Keratinocyte (primary cell): ENCODE results near the gene WNK2. TPM values are rescaled to one million over a fixed set of nuclear protein-coding genes. Genes with fewer than 3 reads are reported as not detected.

Experiments used
- DNase-seq: peaks from one replicate; pipeline ENCODE4 v3.0.0-alpha.2; 2011; ENCODE audit warnings: low read depth, missing footprints, low spot score
- FAIRE-seq: peaks from 2 replicates; lab custom pipeline; 2011; peaks lifted over from hg19 to GRCh38; lab: Jason Lieb, UNC
- H2AFZ ChIP-seq: 2 replicates; pipeline ENCODE4 v1.6.0; 2012; ENCODE audit warnings: low read length, control low read depth, inconsistent platforms; ENCODE audit not compliant: control insufficient read depth
- H3K27ac ChIP-seq: 2 replicates; pipeline ENCODE4 v1.5.1; 2011; ENCODE audit warnings: low read length; ENCODE audit not compliant: control insufficient read depth, insufficient read depth
- H3K27me3 ChIP-seq: 3 replicates; pipeline ENCODE4 v1.6.0; 2011; ENCODE audit warnings: low read length; ENCODE audit not compliant: control insufficient read depth, insufficient read depth; ENCODE audit errors: extremely low read depth
- H3K36me3 ChIP-seq, 2 experiments: 2 replicates in 1 of 2; 3 replicates in 1 of 2; pipeline ENCODE4 v1.5.1; 2011; ENCODE audit warnings: low read length in 2 of 2, mild to moderate bottlenecking in 1 of 2; ENCODE audit not compliant: control insufficient read depth in 2 of 2, insufficient read depth in 2 of 2; ENCODE audit errors: extremely low read depth in 1 of 2
- H3K4me1 ChIP-seq: 3 replicates; pipeline ENCODE4 v1.5.1; 2011; ENCODE audit warnings: low read length; ENCODE audit not compliant: control insufficient read depth, insufficient read depth; ENCODE audit errors: extremely low read depth
- H3K4me2 ChIP-seq: 3 replicates; pipeline ENCODE4 v1.6.0; 2011; ENCODE audit warnings: low read depth, low read length; ENCODE audit not compliant: control insufficient read depth, insufficient read depth; ENCODE audit errors: extremely low read depth
- H3K4me3 ChIP-seq, 3 experiments: fragments of 200-600 bp in 1 of 3; sonication (generic) in 1 of 3; 2 replicates in 2 of 3; 3 replicates in 1 of 3; pipeline ENCODE4 v1.5.1; 2011 to 2016; ENCODE audit warnings: low read length in 3 of 3, mild to moderate bottlenecking in 3 of 3, control low read depth in 2 of 3, inconsistent platforms in 1 of 3, low read depth in 1 of 3, mixed read lengths in 1 of 3, mixed run types in 1 of 3, moderate library complexity in 1 of 3; ENCODE audit not compliant: control insufficient read depth in 2 of 3, insufficient read depth in 2 of 3; ENCODE audit errors: extremely low read depth in 1 of 3
- H3K79me2 ChIP-seq: 2 replicates; pipeline ENCODE4 v1.6.0; 2012; ENCODE audit warnings: low read length; ENCODE audit not compliant: control insufficient read depth, insufficient read depth
- H3K9ac ChIP-seq: 3 replicates; pipeline ENCODE4 v1.6.0; 2011; ENCODE audit warnings: low read length; ENCODE audit not compliant: control insufficient read depth, insufficient read depth; ENCODE audit errors: extremely low read depth
- H3K9me1 ChIP-seq: 3 replicates; pipeline ENCODE4 v1.6.0; 2011; ENCODE audit warnings: low read length; ENCODE audit not compliant: control insufficient read depth, insufficient read depth; ENCODE audit errors: extremely low read depth
- H3K9me3 ChIP-seq: 2 replicates; pipeline ENCODE4 v1.5.1; 2012; ENCODE audit warnings: low read depth, low read length; ENCODE audit not compliant: control insufficient read depth
- H4K20me1 ChIP-seq: 3 replicates; pipeline ENCODE4 v1.6.0; 2011; ENCODE audit warnings: low read length; ENCODE audit not compliant: control insufficient read depth, insufficient read depth; ENCODE audit errors: extremely low read depth
- EZH2 ChIP-seq: IDR thresholded peaks from one replicate; pipeline ENCODE4 v1.6.1; 2012; ENCODE audit warnings: inconsistent platforms, mild to moderate bottlenecking, low read length, moderate library complexity
- dilution Hi-C: fragments of 300-500 bp; cut with MboI; formaldehyde crosslinking; loops from one replicate; pipeline ENCODE4 v1.7.0; 2020; ENCODE audit warnings: low sequenced_read_pairs; ENCODE audit not compliant: extremely low pct_ligation_motif_present
- polyA plus RNA-seq, 5 experiments: library from polyadenylated mRNA; depleted of rRNA in 3 of 5; stranded (reverse) in 3 of 5; stranded (forward) in 1 of 5; unstranded in 1 of 5; fragments of >200 nt; gene quantifications; 1 replicate in 1 of 5; 2 replicates in 3 of 5; 3 replicates in 1 of 5; pipeline versions ENCODE4 v1.2.1 to v1.2.3, GENCODE V29; 2011 to 2012; ENCODE audit warnings: missing spikeins in 2 of 5, low read depth in 1 of 5, low replicate concordance in 1 of 5
- TF ChIP-seq, protein P1 (sequence below), 3 experiments: IDR thresholded peaks in 1 of 3; conservative IDR thresholded peaks in 1 of 3; optimal IDR thresholded peaks in 1 of 3; 2 replicates in 2 of 3; 3 replicates in 1 of 3; pipeline versions ENCODE3 to v1.5.1; 2011; ENCODE audit warnings: low read length in 3 of 3, mild to moderate bottlenecking in 3 of 3, moderate library complexity in 2 of 3, control low read depth in 1 of 3, inconsistent platforms in 1 of 3; ENCODE audit not compliant: insufficient read depth in 2 of 3; ENCODE audit errors: extremely low read depth in 1 of 3

WNK2 gene
- polyA plus RNA-seq, 1 donor (not counting 4 experiments of a cell fraction or from before 2014, with no cell fraction given): not detected

GRCh38 chr9:93225417-93225816 is 41.5 kb downstream of the WNK2 start:
- Histone ChIP-seq H3K27me3 (peaks cover 25% of the 10 kb centered on the region), H3K9ac (no peak overlapping the region)
- FAIRE-seq: no peak

GRCh38 chr9:93225892-93226291 is 42.0 kb downstream of the WNK2 start:
- peaks cover 11% of the 10 kb centered on the region for H4K20me1 ChIP-seq
- no peaks in the 10 kb centered on the region for H3K79me2 ChIP-seq
- peaks cover 3% of the 10 kb centered on the region for H3K9me1 ChIP-seq
- no peak for TF ChIP-seq EZH2
- TF ChIP-seq, protein P1, sequence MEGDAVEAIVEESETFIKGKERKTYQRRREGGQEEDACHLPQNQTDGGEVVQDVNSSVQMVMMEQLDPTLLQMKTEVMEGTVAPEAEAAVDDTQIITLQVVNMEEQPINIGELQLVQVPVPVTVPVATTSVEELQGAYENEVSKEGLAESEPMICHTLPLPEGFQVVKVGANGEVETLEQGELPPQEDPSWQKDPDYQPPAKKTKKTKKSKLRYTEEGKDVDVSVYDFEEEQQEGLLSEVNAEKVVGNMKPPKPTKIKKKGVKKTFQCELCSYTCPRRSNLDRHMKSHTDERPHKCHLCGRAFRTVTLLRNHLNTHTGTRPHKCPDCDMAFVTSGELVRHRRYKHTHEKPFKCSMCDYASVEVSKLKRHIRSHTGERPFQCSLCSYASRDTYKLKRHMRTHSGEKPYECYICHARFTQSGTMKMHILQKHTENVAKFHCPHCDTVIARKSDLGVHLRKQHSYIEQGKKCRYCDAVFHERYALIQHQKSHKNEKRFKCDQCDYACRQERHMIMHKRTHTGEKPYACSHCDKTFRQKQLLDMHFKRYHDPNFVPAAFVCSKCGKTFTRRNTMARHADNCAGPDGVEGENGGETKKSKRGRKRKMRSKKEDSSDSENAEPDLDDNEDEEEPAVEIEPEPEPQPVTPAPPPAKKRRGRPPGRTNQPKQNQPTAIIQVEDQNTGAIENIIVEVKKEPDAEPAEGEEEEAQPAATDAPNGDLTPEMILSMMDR (optimal IDR thresholded peaks at IDR 0.05 in 1 of 3, IDR thresholded peaks at IDR 0.05 in 1 of 3, conservative IDR thresholded peaks at IDR 0.05 in 1 of 3; ENCODE audit: extremely low read depth in 1 of 3, insufficient read depth in 2 of 3, low read length in 3 of 3): no peak
- peaks cover 24% of the 10 kb centered on the region for H3K4me1 ChIP-seq
- no peak for FAIRE-seq
- DNase-seq: no peak
- no peaks in the 10 kb centered on the region for H3K9me3 ChIP-seq
- H3K4me3 ChIP-seq: no peak overlapping the region
- no peak overlapping the region for H3K27ac ChIP-seq
- peaks cover 27% of the 10 kb centered on the region for H3K27me3 ChIP-seq
- H3K4me2 ChIP-seq: no peak overlapping the region
- H3K36me3 ChIP-seq: no peaks in the 10 kb centered on the region
- no peak overlapping the region for H3K9ac ChIP-seq
- dilution Hi-C loops: no loop called here
- no peak overlapping the region for H2AFZ ChIP-seq

More at GRCh38 chr9:93225417-93225816, 41.5 kb downstream of the WNK2 start:
- dilution Hi-C loops: no loop called here
- no peaks in the 10 kb centered on the region for H3K79me2 ChIP-seq
- no peak for DNase-seq
- H2AFZ ChIP-seq: no peak overlapping the region
- no peaks in the 10 kb centered on the region for H3K9me3 ChIP-seq
- peaks cover 11% of the 10 kb centered on the region for H4K20me1 ChIP-seq
- no peak overlapping the region for H3K4me2 ChIP-seq
- H3K4me1 ChIP-seq: peaks cover 24% of the 10 kb centered on the region
- no peak overlapping the region for H3K27ac ChIP-seq
- peaks cover 3% of the 10 kb centered on the region for H3K9me1 ChIP-seq
- no peaks in the 10 kb centered on the region for H3K36me3 ChIP-seq
- TF ChIP-seq, protein P1 (optimal IDR thresholded peaks at IDR 0.05 in 1 of 3, IDR thresholded peaks at IDR 0.05 in 1 of 3, conservative IDR thresholded peaks at IDR 0.05 in 1 of 3; ENCODE audit: extremely low read depth in 1 of 3, insufficient read depth in 2 of 3, low read length in 3 of 3): no peak
- no peak for TF ChIP-seq EZH2
- H3K4me3 ChIP-seq: no peak overlapping the region
